GOT3 (cell line): ENCODE results near the gene CHRNE.

ENCODE experiments used
- DNase-seq: peaks from one replicate; lab custom pipeline; 2025; ENCODE audit warnings: mixed read lengths; lab: John Stamatoyannopoulos, UW

Gene CHRNE

GRCh38 chr17:4854111-4854681 lies 48.7 kb downstream of the CHRNE start:
- DNase-seq, result no peak

DNA sequence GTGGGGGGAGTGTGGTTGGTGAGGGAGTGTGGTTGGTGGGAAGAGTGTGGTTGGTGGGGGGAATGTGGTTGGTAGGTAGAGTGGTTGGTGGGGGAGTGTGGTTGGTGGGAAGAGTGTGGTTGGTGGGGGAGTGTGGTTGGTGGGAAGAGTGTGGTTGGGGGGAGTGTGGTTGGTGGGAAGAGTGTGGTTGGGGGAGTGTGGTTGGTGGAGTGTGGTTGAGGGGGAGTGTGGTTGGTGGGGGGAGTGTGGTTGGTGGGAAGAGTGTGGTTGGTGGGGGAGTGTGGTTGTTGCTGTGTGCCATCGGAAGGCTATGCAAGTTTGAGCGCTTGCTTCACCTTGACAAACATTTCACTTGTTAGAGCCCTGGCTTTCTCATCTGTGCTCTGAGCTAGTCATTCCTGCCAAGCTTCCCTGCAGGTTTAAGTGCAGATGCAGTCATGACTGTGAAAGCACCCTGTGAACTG lies 49.7 kb downstream of the CHRNE start:
- DNase-seq, result no peak

DNA sequence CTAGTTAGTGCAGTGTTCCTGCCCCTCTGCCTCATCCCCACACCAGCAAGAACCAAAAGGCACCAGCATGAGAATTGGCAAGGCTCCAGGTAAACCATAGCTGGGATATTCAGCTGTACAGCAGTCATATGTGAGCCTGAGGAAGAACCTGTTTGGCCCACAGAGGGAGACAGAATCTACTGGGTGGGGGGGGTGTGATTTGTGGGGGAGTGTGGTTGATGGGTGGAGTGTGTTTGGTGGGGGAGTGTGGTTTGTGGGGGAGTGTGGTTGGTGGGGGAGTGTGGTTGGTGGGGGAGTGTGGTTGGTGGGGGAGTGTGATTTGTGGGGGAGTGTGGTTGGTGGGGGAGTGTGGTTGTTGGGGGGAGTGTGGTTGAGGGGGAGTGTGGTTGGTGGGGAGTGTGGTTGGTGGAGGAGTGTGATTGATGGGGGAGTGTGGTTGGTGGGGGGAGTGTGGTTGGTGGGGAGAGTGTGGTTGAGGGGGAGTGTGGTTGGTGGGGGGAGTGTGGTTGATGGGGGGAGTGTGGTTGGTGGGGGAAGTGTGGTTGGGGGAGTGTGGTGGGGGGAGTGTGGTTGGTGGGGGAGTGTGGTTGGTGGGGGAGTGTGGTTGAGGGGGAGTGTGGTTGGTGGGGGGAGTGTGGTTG lies 50.2 kb downstream of the CHRNE start:
- DNase-seq, result no peak

DNA sequence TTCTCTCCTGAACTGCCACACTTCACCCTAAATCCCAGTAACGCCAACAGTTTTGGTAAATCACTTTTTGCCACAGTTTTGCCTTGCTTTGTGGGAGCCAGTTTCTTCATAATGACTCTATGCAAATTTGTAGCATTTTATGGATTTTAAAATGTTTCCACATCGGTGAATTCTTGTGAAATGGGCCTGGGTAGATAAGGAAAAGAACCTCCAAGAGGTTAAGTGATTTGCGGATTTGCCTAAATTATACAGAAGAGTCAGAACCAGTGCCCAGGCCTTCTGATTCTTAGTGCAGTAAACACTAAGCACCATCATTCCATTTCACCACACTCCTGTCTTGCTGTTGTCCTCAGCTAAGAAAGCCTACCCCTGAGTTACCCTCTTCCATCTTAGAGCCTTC lies 51.8 kb downstream of the CHRNE start:
- no peak for DNase-seq

GRCh38 chr17:4850246-4850645 lies 52.7 kb downstream of the CHRNE start:
- no peak for DNase-seq

- no peak for DNase-seq
These were observed 53.8 kb downstream of the CHRNE start for GRCh38 chr17:4849011-4849536.
